Activated CD4-positive, CD25-positive, alpha-beta regulatory T cell treated with anti-CD3 and anti-CD28 coated beads, Interleukin-2, amount 50 U/mL, for 16 hours (primary cell): ENCODE results near the gene NTF3.

Experiments used
- DNase-seq: peaks from one replicate; pipeline ENCODE4 v3.0.0-alpha.2; 2020; ENCODE audit warnings: low read depth, low spot score

Gene NTF3

GRCh38 chr12:5456906-5457305, 25.0 kb downstream of the NTF3 start:
- DNase-seq = no peak

DNA sequence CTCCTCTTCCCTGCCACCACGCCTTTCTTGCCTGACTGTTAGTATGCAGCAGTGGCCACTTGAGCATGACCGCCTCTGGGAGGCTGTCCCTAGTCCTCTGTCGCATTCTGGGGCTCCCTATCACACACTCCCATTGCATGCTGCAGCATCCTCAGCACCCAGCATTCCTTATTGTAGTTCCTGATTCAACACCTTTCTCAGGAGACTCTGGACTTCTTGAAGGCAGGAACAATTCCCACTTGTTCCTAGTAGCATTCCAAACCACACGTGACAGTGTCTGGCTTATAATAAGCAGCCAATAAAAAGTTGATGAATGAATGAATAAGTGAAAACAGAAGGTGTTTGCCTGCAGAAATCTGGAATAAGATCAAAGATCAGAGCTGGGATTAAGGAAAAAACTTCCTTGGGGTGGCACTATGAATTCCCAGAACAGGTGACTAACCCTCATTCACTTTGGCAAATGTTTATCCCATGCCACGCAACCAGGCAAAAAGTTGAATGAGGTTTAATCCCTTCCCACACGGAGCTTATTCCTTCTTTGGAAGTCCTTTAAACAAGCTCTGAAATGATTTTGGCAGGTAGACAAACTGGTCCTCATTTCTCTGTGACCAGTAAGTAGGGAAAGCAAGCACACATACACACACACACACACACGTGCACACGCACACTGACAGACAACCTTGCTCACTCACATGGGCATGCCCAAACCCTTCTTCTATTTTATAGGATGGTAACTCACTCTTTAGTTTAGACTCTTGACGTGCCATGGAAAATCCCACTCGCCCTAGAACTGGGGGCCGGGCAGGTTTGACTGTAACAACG, 26.5 kb downstream of the NTF3 start:
- DNase-seq = no peak

GRCh38 chr12:5459051-5459782, 27.3 kb downstream of the NTF3 start:
- DNase-seq = no peak

DNA sequence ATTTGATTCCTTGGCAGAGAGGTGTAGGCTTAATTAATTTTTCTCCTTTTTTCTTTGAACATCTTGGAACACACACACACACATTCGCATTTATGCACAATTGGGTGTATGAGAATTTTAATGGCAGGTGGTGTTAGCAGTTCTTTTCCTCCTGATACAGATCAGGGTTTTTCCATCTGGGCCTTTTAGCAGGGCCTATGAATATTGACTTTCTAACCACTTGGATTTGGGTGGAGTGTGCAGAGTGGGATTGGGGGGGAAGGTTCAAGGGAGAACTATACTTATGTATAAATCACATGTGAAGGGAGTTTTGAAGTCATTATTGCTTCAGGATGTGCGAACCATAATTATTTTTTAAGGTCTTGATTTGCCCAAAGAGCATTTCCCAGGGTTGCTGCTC, 28.9 kb downstream of the NTF3 start:
- DNase-seq = no peak

DNA sequence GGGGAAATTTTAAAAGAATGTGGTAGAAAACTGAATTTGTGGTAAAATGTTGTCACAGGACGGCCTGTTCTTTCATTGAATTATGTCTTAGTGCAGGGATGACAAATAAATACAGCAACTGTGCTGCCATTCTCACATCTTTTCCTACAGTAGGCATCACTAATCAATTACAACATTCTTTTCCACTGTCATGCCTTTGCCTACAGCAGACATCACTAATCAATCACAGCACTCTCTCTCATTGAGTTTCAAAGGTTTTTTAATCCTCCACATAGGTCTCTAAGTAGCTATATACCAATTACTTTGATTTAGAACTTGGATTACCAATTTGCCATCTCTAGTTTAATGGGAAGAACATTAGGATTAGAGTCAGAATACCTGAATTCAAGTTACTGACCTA, 30.1 kb downstream of the NTF3 start:
- DNase-seq = no peak

- no peak for DNase-seq
Observed at GRCh38 chr12:5464096-5464495, 32.2 kb downstream of the NTF3 start.

DNA sequence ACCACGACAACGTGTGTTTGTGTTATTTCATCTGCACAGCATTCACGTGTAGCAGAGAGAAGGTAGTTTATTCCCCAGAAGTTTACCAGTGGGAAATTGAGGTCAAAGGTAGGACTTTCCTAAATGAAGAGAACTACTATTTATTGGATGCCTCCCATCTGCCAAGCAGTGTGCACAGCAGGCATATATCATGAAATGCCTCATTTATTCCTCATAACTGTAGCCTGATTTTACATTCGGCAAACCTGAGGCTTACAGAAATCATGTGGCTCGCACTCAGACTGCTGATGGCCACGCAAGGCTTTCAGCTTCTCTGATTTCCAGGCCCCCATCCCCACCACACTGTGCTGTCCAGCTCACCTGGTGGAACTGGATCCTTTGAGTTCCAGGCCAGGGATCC, 33.5 kb downstream of the NTF3 start:
- DNase-seq = no peak

DNA sequence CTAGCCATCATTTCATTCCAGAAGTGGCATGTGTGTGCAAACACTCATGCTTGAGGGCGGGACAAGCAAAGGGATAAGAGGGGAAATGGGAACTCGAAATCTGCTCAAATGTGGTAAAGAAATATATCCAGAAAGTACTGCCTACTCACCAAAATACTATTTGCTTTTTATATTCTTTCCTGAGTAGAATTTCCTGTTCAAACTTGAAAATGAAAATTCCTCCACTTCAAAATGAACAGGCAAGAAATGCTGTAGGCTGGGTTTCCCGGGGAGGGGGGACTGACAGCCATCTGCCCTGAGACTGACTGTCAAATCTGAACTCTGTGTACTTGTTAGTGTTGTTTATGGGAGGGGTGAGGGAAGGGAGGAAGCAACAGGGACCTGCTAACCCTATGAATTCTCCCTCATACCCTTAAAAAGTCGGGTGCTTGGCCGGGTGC, 34.6 kb downstream of the NTF3 start:
- DNase-seq = no peak

DNA sequence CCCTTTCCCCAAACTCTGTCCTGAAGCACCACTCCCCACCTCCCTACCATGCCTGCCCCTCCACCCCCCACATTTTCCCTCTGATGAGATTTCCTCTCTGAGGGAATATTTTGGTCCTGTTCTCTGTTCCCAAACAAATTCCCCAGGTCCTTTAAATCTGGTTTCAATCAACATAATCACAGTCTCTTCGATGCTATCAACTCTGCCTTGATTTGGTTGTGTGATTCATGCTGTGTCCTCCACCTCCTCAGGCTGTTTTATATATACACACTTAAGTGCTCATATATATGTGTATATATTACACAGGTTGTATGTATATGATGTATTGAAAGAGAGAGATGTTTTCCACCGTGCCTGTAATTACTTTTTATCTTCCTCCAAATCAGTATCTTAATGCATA, 36.0 kb downstream of the NTF3 start:
- no peak for DNase-seq

GRCh38 chr12:5470221-5470620, 38.3 kb downstream of the NTF3 start:
- DNase-seq = no peak

DNA sequence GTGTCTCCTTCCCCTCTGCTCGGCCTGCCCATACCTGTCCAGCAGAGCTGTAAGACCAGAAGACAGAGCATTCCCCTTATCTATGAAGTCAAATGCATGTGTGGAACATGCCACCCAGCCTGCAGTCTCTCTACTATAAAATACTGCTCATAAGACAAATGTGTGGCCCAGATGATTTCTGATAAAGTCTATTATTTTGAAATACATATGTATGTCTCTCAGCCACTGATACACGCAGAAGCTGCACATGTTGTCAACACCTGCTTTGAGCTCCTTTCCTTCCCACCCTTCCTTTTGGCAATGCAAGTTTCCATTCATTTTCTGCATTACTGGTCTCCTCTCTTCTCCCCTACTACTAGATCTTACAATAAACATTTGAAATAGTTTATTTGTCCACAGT, 38.8 kb downstream of the NTF3 start:
- no peak for DNase-seq

DNA sequence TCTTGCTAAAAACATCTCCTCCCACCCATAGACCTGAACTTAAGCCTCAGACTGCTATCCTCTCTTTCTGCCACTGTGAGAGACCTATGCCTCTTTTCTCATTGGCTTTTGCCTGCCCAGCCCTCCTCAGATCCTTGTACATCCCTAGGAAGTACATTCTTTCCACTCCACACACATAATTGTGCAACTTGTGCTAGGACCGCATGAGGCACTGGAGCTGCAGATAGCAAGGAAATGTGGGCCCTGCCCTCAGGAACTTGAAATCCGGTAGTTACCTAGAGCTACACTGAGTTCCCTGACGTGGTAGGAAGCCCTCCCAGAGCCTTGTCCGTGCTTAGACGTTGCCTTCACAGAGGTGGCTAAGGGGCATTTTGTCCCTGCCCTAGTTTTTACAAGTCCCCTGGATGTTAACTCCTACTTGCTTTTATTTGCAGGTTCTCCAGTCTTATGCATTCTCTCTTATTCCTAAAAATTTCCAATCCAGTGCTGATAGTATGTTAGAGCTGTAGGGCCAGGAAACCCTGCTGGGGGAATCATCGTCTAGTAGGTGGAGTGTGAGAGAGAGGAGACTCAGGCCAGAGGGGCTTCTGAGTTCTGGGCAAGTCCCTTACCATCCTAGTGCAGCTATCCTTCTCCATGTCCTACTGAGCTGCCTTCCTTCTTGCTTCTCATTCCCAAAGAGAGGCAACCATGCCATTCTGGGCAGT, 41.3 kb downstream of the NTF3 start:
- no peak for DNase-seq

- DNase-seq = no peak
Observed at GRCh38 chr12:5473783-5474116, 41.8 kb downstream of the NTF3 start.

GRCh38 chr12:5476356-5476755, 44.4 kb downstream of the NTF3 start:
- no peak for DNase-seq

DNA sequence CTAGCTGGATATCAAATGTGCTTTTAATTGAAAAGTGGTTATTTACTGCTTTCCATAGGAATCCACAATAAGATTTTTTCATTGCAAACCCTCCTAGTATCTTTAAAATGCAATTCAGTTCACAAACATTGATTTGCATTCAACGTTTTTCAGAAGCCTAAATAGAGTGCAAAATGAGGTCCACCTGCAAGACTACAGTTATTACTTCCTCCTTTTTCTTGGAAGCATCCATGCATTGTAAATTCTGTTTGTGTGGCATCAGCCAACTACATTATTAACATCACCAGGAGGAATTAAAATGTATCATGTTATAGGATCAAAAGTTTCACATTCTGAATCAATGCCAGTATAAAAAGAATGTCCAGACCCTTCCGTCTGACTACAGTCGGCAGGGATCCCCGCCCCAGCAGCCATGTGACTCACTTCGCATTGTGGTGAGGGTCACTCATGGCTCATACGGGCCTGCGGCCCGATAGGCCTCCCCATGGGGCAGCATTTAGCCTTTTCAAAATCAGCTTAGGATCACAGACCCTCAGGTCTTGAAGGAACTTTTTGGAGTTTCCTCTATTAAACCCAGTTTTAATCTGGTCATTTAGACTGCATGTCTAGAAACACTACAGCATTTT, 46.3 kb downstream of the NTF3 start:
- no peak for DNase-seq

DNA sequence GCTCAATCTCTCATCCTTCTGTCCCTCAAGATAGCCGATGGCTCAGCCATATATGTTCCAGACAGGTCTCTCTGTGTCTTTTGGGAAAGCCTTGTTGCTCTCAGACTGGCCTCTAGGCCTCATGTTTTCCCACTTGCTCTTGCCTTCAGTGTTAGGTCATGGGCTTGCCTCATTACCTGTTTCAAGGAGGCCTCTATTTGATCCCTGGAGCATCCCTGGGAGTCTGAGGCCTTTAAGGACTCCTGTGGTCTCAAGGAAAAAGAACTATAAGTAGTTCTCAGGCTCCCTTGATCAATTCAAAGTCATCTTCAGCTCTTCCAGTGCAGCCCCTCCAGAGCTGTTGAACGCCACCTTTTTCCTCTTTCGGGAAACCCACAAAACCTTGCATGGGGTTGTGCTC, 47.9 kb downstream of the NTF3 start:
- DNase-seq = no peak

DNA sequence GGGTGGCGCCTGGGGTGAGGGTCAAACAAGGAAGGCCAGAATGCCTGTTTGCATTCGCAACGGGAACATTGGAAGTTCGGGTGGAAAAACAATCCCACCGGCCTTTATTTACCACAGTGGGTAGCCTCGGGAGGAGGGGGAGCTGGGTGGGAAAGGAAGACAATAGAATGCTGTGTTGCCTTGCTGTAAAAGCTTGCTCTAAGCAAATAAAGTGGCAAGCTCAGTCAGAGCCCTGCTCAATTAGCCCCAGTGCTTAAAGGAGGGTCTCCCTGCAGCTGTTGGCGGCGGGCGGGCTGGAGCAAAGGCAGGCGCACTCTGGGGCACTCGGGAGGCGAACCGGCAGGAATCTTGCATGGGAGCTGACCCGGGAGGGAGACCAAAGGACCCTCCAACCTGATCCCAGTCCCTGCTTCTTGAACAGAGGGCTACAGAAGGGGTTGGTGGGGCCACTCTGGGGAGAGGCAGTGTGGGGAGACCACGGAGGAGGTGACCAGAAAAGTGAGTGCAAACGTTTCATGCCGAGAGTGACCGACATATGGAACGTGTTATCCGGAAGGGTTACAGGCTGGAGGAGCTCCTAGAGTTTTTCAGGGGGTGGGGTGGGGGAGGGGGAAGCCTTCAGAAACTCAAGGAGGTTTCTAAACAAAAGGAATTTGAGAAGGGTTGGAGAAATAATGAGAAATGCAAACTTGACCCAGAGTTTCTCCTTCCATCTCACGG, 48.5 kb downstream of the NTF3 start:
- no peak for DNase-seq

DNA sequence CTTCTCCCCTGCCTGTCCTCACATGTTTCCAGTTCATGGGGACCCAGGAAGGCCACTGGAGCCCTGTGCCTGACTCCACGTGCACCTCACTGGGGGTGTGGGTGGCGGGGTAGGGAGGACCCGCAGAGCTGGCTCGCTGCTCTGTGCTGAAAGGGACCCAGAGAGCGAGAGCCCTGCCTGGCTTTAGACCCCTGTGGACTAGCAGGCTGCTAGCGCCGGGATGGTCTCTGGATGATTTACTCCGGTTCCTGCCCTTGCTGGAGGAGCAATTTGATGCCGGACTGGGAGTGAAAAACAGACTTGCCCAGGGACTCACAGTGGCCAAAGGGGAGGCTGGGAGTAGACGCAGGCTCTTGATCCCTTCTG, 49.0 kb downstream of the NTF3 start:
- no peak for DNase-seq

DNA sequence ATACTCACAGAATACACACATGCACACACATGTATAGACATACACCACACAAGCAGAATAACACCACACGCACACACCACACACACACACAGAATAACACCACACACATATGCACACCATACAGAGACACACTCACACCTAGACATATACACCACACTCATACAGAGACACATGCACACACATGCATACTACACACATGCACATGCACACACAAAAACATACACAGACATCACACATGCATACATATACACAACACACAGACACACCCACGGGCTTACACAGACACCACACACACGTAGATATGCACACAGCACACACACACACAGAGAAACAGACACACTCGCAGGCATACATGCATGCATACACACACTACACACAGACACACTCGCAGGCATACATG, 49.7 kb downstream of the NTF3 start:
- no peak for DNase-seq

- no peak for DNase-seq
Observed at GRCh38 chr12:5484426-5484825, 52.5 kb downstream of the NTF3 start.

DNA sequence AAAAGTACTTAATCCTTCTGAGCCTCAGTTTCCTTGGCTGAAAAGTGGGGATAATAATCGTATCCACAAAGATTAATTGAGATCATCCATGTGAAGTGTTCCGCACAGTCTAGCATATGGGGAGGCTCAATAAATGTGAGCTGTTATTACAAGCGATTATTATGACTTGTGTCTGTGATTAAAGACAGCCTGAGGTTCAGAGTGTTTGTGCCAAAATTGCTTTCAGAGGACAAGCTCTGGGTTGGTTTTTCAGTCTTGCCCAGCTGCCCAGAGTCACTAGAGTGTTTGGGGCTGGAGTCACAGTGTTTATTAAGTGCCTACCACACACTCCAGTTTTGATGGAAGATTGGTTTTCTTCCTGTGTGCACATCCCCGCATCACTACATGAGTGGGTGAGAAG, 53.5 kb downstream of the NTF3 start:
- no peak for DNase-seq

GRCh38 chr12:5487076-5487475, 55.2 kb downstream of the NTF3 start:
- DNase-seq = no peak
